DND-41 (cell line): ENCODE measurements around the gene TMEM39A.

Source experiments
- ATAC-seq: fragments of 200-7000 bp; cut with Tn5 transposase; 3 replicates; pipeline ENCODE4 v1.9.1; 2021; ENCODE audit warnings: low read depth; ENCODE audit not compliant: insufficient read depth
- DNase-seq: peaks from one replicate; pipeline ENCODE4 v3.0.0-alpha.2; 2020
- H2AFZ ChIP-seq: 2 replicates; pipeline ENCODE4 v1.6.0; 2012; ENCODE audit warnings: low read depth, low read length
- H3K27ac ChIP-seq: 2 replicates; pipeline ENCODE4 v1.5.1; 2012; ENCODE audit warnings: low read length, inconsistent platforms
- H3K27me3 ChIP-seq: fragments of 200-600 bp; sonication (generic); 2 replicates; pipeline ENCODE4 v1.6.0; 2012; ENCODE audit warnings: low read length, mild to moderate bottlenecking, inconsistent platforms; ENCODE audit not compliant: insufficient read depth, poor library complexity
- H3K36me3 ChIP-seq: 2 replicates; pipeline ENCODE4 v1.5.1; 2012; ENCODE audit warnings: low read length, inconsistent platforms; ENCODE audit not compliant: insufficient read depth
- H3K4me1 ChIP-seq: 2 replicates; pipeline ENCODE4 v1.5.1; 2012; ENCODE audit warnings: mild to moderate bottlenecking, low read length; ENCODE audit not compliant: insufficient read depth
- H3K4me2 ChIP-seq: 2 replicates; pipeline ENCODE4 v1.6.0; 2012; ENCODE audit warnings: mild to moderate bottlenecking, moderate library complexity, low read length, inconsistent platforms; ENCODE audit not compliant: insufficient read depth
- H3K4me3 ChIP-seq, 2 experiments: fragments of 200-600 bp in 1 of 2; shearing (Covaris generic) in 1 of 2; 2 replicates each; pipeline ENCODE4 v1.5.1; 2012 to 2016; ENCODE audit warnings: inconsistent platforms in 2 of 2, low read length in 2 of 2, mild to moderate bottlenecking in 2 of 2, low read depth in 1 of 2, moderate library complexity in 1 of 2
- H3K79me2 ChIP-seq: 2 replicates; pipeline ENCODE4 v1.6.0; 2012; ENCODE audit warnings: low read length, inconsistent platforms; ENCODE audit not compliant: insufficient read depth
- H3K9ac ChIP-seq: 2 replicates; pipeline ENCODE4 v1.6.0; 2012; ENCODE audit warnings: low read depth, mild to moderate bottlenecking, inconsistent platforms, low read length, moderate library complexity
- H3K9me3 ChIP-seq: 2 replicates; pipeline ENCODE4 v1.5.1; 2012; ENCODE audit warnings: low read length, moderate library complexity, mild to moderate bottlenecking, inconsistent platforms; ENCODE audit not compliant: insufficient read depth, severe bottlenecking
- H4K20me1 ChIP-seq: 2 replicates; pipeline ENCODE4 v1.6.0; 2012; ENCODE audit warnings: low read length; ENCODE audit not compliant: insufficient read depth
- CTCF ChIP-seq: IDR thresholded peaks from 2 replicates; pipeline ENCODE4 v1.5.1; 2012; ENCODE audit warnings: borderline replicate concordance, low read length, moderate library complexity, mild to moderate bottlenecking; ENCODE audit not compliant: poor library complexity, severe bottlenecking; ENCODE audit errors: extremely low read depth
- EZH2 ChIP-seq: IDR thresholded peaks from 3 replicates; pipeline ENCODE4 v1.6.1; 2012; ENCODE audit warnings: borderline replicate concordance, low read depth, mild to moderate bottlenecking, moderate library complexity, low read length, inconsistent platforms; ENCODE audit not compliant: severe bottlenecking

Gene TMEM39A

GRCh38 chr3:119403201-119403600 lies 60.2 kb downstream of the TMEM39A start:
- no peak overlapping the region for H2AFZ ChIP-seq
- no peaks in the 10 kb centered on the region for H4K20me1 ChIP-seq
- H3K27ac ChIP-seq = no peak overlapping the region
- no peak overlapping the region for H3K4me3 ChIP-seq
- H3K4me1 ChIP-seq = no peaks in the 10 kb centered on the region
- no peaks in the 10 kb centered on the region for H3K79me2 ChIP-seq
- DNase-seq (no peak), ATAC-seq (no peak)
- no peaks in the 10 kb centered on the region for H3K27me3 ChIP-seq
- no peaks in the 10 kb centered on the region for H3K36me3 ChIP-seq
- no peak overlapping the region for H3K9ac ChIP-seq
- no peak overlapping the region for H3K4me2 ChIP-seq
- TF ChIP-seq CTCF (no peak), EZH2 (no peak)
- H3K9me3 ChIP-seq = no peaks in the 10 kb centered on the region

GRCh38 chr3:119402791-119403190 lies 60.6 kb downstream of the TMEM39A start:
- TF ChIP-seq CTCF (no peak), EZH2 (no peak)
- no peaks in the 10 kb centered on the region for H3K27me3 ChIP-seq
- H3K27ac ChIP-seq = no peak overlapping the region
- H3K4me1 ChIP-seq = no peaks in the 10 kb centered on the region
- H3K36me3 ChIP-seq = no peaks in the 10 kb centered on the region
- no peak overlapping the region for H2AFZ ChIP-seq
- ATAC-seq (no peak), DNase-seq (no peak)
- H3K9me3 ChIP-seq = no peaks in the 10 kb centered on the region
- no peak overlapping the region for H3K9ac ChIP-seq
- H3K79me2 ChIP-seq = no peaks in the 10 kb centered on the region
- H3K4me3 ChIP-seq = no peak overlapping the region
- no peaks in the 10 kb centered on the region for H4K20me1 ChIP-seq
- no peak overlapping the region for H3K4me2 ChIP-seq

GRCh38 chr3:119401503-119402440 lies 61.6 kb downstream of the TMEM39A start:
- TF ChIP-seq CTCF (no peak), EZH2 (no peak)
- Histone ChIP-seq H3K27ac (no peak overlapping the region), H3K9me3 (no peaks in the 10 kb centered on the region), H4K20me1 (no peaks in the 10 kb centered on the region), H3K4me3 (no peak overlapping the region), H3K36me3 (no peaks in the 10 kb centered on the region), H3K9ac (no peak overlapping the region), H3K27me3 (no peaks in the 10 kb centered on the region), H3K4me1 (no peaks in the 10 kb centered on the region), H2AFZ (no peak overlapping the region), H3K4me2 (no peak overlapping the region), H3K79me2 (no peaks in the 10 kb centered on the region)
- DNase-seq = no peak
- ATAC-seq = no peak
